ENCODE results near the gene PLXNA4.

DNA sequence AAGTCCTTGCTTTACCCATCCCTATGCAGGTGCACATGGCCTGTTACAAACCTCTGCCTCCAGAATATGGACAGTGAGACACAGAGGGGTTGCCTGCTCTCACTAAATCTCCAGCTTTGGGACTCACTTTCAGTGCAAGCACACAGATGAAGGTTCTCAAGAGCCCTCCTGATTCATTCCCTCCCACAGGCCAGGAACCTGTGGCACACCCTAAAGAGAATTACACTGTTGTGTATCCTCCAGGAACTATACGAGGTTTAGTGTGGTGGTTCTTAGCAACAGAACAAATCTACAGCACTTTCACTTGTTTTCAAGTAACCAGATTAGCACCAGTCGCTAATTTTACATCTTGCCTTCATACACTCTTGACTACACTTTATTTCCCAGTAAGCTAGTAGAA lies 192.3 kb downstream of the PLXNA4 start:
- TF ChIP-seq, protein P1, sequence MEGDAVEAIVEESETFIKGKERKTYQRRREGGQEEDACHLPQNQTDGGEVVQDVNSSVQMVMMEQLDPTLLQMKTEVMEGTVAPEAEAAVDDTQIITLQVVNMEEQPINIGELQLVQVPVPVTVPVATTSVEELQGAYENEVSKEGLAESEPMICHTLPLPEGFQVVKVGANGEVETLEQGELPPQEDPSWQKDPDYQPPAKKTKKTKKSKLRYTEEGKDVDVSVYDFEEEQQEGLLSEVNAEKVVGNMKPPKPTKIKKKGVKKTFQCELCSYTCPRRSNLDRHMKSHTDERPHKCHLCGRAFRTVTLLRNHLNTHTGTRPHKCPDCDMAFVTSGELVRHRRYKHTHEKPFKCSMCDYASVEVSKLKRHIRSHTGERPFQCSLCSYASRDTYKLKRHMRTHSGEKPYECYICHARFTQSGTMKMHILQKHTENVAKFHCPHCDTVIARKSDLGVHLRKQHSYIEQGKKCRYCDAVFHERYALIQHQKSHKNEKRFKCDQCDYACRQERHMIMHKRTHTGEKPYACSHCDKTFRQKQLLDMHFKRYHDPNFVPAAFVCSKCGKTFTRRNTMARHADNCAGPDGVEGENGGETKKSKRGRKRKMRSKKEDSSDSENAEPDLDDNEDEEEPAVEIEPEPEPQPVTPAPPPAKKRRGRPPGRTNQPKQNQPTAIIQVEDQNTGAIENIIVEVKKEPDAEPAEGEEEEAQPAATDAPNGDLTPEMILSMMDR (IDR thresholded peaks at IDR 0.05) = no peak
- TF ChIP-seq POLR2A (IDR thresholded peaks at IDR 0.05) = no peak

All from body of pancreas (tissue), 4 donors.